GM21367 (cell line): ENCODE measurements around the gene IFNL4.
"Not testable (repeated sequence)": the region's sequence is repeated elsewhere in the genome, so short reads cannot be mapped to it uniquely, and the experiment has no call there.

Experiments
- ATAC-seq: cut with Tn5 transposase; IDR thresholded peaks from one replicate; pipeline ENCODE4 v1.9.1; 2021; ENCODE audit not compliant: unreplicated experiment

IFNL4 gene

GRCh38 chr19:39248806-39249205 is at the start of gene IFNL4:
Gene IFNL4, minus strand, starts transcription at chr19:39248856.
- ATAC-seq = no peak

- ATAC-seq = no peak
These were observed 49.4 kb upstream of the IFNL4 start for GRCh38 chr19:39297931-39298634.

GRCh38 chr19:39296906-39297305 is 48.2 kb upstream of the IFNL4 start:
- ATAC-seq = no peak

DNA sequence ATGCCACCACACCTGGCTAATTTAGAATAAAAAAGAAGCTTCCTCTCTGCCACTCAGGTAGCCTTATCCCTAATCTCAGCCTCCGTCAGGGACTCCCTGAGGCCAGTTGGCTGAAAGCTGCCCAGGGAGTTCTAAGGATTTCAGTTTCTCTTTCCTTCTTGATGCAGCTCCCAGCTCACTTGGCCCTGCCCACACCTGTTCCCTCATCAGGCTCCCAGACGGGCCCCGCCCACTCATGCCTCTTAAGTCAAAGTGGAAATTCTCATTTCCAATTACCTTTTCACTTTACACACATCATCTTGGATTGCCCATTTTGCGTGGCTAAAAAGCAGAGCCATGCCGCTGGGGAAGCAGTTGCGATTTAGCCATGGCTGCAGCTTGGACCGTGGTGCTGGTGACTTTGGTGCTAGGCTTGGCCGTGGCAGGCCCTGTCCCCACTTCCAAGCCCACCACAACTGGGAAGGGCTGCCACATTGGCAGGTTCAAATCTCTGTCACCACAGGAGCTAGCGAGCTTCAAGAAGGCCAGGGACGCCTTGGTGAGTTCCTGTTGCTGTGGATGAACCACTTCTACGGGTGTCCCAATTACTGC is 47.5 kb upstream of the IFNL4 start, which contains the start of gene IFNL1:
Gene IFNL1, plus strand, starts transcription at position 353 of the 591 bp plus-strand sequence. Its CDS starts 15 bp downstream, at position 368.
- ATAC-seq = no peak

- ATAC-seq = no peak
These were observed 44.7 kb upstream of the IFNL4 start for GRCh38 chr19:39293394-39293793.

DNA sequence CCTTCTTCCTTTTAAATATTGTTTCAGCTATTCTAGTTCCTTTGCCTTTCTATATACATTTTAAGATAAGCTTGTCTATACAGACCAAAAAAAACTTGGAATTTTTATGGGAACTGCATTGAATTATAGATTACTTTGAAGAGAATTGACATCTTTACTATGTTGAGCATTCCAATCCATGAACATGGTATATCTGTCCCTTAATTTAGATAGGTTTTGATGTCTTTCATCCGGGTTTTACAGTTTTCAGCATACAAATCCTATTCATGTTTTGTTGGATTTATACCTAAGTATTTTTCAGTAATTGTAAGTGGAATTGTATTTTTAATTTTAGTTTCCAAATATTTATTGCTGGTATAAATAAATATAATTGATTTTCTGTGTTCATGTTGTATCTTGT is 35.4 kb upstream of the IFNL4 start:
- no peak for ATAC-seq

- no peak for ATAC-seq
These were observed 33.4 kb upstream of the IFNL4 start for GRCh38 chr19:39282021-39282420.

DNA sequence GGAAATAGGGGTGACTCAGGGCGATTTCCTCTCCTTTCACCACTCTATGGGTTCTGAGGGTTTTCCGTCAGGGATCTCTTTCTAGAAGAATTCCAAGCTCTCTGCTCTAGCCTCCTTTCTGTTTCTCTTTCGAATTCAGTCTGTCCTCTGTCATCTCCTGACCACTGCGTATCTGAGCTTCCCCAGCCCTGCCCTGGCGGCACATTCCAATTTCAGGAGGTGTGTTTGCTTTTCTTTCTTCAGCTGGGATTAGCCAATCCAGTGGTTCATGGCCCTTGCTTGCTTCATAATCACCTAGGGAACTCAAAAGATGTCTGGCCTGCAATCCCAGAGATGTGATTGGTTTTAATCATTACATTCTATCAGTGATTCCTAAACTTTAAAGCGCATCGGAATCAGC is 28.9 kb upstream of the IFNL4 start:
- no peak for ATAC-seq

DNA sequence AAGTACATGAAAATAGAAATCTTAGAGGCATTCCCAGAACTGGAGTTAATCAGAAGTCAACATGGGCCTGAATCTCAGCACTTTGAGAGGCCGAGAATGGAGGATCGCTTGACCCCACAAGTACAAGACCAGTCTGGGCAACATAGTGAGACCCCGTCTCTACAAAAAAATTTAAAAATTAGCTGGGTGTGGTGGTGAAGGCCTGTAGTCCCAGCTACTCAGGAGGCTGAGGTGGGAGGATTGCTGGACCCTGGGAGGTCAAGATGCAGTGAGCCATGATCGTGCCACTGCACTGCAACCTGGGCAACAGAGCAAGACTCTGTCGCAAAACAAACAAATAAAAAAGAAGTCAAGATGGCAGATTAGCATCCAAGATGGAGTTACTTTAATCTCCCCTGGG is 28.1 kb upstream of the IFNL4 start:
- ATAC-seq = no peak

- no peak for ATAC-seq
These were observed 26.9 kb upstream of the IFNL4 start for GRCh38 chr19:39275578-39275977.

- ATAC-seq = not testable (repeated sequence)
These were observed 25.2 kb upstream of the IFNL4 start for GRCh38 chr19:39273859-39274258.

- ATAC-seq = no peak
These were observed 21.6 kb upstream of the IFNL4 start for GRCh38 chr19:39270036-39270871.

GRCh38 chr19:39269369-39269768 is 20.7 kb upstream of the IFNL4 start:
- not testable (repeated sequence) for ATAC-seq

- ATAC-seq = not testable (repeated sequence)
These were observed 20.0 kb upstream of the IFNL4 start for GRCh38 chr19:39268531-39269223.

DNA sequence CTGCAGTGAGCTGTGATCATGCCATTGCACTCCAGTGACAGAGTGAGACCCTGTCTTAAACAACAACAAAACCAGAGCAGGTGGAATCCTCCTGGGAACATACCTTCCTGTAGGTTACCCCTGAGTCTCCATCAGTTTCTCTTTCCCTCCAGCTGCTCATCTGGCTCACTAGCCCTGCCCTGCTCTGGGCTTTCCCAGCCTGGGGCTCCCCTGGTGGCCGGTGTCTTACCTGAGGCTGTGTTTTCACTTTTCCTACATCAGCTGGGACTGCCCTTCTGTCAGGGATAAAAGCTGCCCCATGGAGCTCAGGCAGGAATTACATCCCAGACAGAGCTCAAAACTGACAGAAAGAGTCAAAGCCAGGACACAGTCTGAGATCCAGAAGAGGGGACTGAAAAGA is 19.4 kb upstream of the IFNL4 start, which contains the start of gene IFNL2:
Gene IFNL2, plus strand, starts transcription at position 312 of the 400 bp plus-strand sequence. CDS start 173 bp downstream, outside the sequence.
- ATAC-seq = not testable (repeated sequence)

DNA sequence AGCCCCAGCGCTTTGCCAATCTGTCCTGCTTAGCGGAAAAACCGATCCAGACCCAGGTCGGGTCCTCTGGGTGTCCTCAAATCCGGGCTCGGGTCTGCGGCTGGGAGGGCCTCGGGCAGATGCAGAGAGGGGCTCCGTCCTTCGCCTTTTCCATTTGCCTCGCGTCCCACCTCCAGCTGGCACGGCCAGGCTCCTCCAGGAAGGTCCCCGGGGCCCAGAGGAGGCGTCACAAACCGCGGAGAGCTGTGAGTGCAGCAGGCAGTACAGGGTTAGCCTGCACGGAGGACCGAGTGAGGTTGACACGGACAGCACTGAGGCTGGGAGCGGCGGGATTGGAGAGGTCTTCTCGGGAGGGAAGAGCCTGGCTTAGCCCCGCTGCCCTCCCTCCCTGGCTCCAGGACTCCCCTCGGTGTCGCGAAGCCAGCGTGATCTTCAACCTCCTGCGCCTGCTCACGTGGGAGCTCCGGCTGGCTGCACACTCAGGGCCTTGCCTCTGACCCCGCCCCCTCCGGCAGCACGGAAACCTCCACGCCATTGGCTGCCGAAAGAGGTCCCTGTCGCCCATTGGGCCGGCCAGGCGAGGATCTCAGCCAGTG is 16.8 kb upstream of the IFNL4 start:
- ATAC-seq = no peak

GRCh38 chr19:39264306-39265290 is 15.9 kb upstream of the IFNL4 start:
- ATAC-seq = no peak

- no peak for ATAC-seq
These were observed 15.3 kb upstream of the IFNL4 start for GRCh38 chr19:39263912-39264305.

DNA sequence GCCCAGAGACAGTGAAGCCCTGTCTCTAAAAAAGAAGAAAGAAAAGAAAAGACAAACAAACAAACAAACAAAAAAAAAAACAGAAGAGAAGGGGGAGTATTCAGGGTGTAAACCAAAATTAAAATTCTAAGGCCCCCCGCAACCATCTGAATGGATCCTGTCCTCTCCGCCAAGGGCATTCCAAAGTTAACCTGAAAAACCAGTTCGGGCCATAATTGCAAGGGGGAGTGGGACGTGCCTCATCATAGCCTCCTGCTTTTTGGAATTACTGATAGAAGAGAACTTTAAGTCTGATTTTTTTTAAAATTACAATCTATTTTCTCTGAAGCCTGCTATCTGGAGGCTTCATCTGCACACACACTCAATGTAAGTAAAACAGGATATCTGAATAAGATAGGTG is 13.8 kb upstream of the IFNL4 start:
- no peak for ATAC-seq
